ENCODE results near the gene SLC25A40.
"Not testable (repeated sequence)": the region's sequence is repeated elsewhere in the genome, so short reads cannot be mapped to it uniquely, and the experiment has no call there.

Gene SLC25A40

DNA sequence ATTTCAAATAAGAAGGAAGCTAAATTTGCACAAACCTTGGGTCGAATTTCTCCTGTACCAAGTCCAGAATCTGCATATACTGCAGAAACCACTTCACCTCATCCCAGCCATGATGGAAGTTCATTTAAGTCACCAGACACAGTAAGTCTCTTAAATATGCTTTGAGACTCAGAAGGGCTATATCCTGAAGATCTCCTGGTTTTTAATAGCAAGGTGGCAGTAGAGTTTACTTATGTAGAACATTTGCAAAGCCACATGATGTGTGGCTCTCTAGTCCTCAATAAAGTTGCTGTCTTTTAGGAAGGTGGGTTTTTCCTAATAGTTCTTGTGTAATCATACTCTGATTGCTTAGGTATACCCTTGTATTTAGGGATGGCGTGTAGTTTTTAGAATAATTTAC, 8.9 kb upstream of the SLC25A40 start:
- no peak overlapping the region for H3K9ac ChIP-seq (ENCODE audit: low read depth, low read length)
- no peak overlapping the region for H3K4me3 ChIP-seq (ENCODE audit: low read depth, low read length)
- H3K9me3 ChIP-seq (ENCODE audit: control insufficient read depth, insufficient read depth, low read length), result no peaks in the 10 kb centered on the region
- H3K27ac ChIP-seq (ENCODE audit: low read depth, low read length), result no peak overlapping the region
- H3K27me3 ChIP-seq (ENCODE audit: control insufficient read depth, insufficient read depth, low read length), result no peaks in the 10 kb centered on the region
- H3K36me3 ChIP-seq (ENCODE audit: control insufficient read depth, insufficient read depth, low read length), result peaks cover 94% of the 10 kb centered on the region
- no peaks in the 10 kb centered on the region for H3K4me1 ChIP-seq (ENCODE audit: control insufficient read depth, insufficient read depth, low read length)

DNA sequence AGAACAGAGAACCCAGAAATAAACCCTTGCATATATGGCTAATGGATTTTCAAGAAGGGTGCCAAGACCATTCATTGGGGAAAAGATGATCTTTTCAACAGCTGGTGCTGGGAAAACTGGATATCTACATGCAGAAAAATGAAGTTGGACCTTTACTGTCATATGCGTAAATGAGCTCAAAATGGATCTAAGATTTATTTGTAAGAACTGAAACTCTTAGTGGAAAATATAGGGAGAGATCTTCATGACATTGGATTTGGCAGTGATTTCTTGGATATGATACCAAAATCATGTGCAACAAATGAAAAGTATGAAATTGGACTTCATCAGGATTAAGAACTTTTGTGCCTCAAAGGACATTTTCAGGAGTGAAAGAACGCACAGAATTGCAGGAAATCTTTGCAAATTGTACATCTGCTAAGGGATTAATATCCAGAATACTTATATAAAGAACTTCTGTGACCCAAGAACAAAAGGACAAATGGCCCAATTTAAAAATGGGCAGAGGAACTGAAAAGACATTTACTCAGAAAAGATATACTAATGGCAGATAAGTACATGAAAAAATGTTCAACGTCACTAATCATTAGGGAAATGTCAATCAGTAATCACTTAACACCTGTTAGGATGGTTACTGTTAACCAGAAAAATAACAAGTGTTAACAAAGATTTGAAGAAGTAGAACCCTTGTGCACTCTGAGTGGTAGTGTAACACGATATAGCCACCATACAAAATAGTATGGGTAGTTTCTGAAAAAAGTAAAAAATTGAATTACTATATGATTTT, 6.2 kb upstream of the SLC25A40 start:
- no peaks in the 10 kb centered on the region for H3K9me3 ChIP-seq (ENCODE audit: control insufficient read depth, insufficient read depth, low read length)
- H3K4me3 ChIP-seq (ENCODE audit: low read depth, low read length), result no peak overlapping the region
- H3K4me1 ChIP-seq (ENCODE audit: control insufficient read depth, insufficient read depth, low read length), result peaks cover 8% of the 10 kb centered on the region
- H3K36me3 ChIP-seq (ENCODE audit: control insufficient read depth, insufficient read depth, low read length), result peaks cover 87% of the 10 kb centered on the region
- H3K9ac ChIP-seq (ENCODE audit: low read depth, low read length), result no peak overlapping the region
- H3K27ac ChIP-seq (ENCODE audit: low read depth, low read length), result no peak overlapping the region
- H3K27me3 ChIP-seq (ENCODE audit: control insufficient read depth, insufficient read depth, low read length), result no peaks in the 10 kb centered on the region

- Histone ChIP-seq H3K27me3 (ENCODE audit: control insufficient read depth, insufficient read depth, low read length) (no peaks in the 10 kb centered on the region), H3K9me3 (ENCODE audit: control insufficient read depth, insufficient read depth, low read length) (no peaks in the 10 kb centered on the region), H3K27ac (ENCODE audit: low read depth, low read length) (no peak overlapping the region), H3K4me1 (ENCODE audit: control insufficient read depth, insufficient read depth, low read length) (peaks cover 18% of the 10 kb centered on the region), H3K4me3 (ENCODE audit: low read depth, low read length) (peak overlapping the region; percentile 91), H3K9ac (ENCODE audit: low read depth, low read length) (0 out of 2 replicates have a peak overlapping the region, but pooled peaks have one; percentile 8), H3K36me3 (ENCODE audit: control insufficient read depth, insufficient read depth, low read length) (peaks cover 51% of the 10 kb centered on the region)
These were observed 2.1 kb upstream of the SLC25A40 start for GRCh38 chr7:87878208-87878735.

DNA sequence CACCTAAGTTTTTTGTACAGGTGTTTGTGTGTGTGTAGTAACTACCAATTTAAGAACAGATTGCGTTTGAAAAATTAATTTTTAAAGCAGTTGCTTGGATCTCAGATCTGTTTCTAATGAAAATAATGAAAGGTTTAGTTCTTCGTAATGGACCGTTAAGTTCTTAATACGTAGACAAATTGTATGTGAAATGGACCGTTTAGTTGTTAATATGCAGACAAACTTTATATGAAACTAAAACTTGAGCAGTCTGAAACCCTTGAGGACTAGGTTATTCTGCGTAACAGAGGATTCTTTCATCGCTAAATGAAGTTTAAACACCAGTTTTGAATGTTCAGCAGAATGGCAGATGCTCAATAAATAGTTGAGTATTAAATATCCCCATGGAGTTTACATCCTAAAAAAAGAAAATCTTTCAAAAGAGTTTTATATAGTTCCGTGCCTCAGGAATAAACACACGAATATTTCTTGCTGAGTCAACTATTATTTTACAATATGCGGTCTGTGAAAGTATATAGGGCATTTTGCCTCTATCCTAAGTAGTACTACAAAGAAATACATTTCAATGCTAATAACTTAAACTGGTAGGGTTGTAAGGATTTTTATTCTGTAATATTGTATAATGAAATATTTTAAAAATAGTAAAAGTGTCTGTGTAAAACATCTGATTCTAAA, 1.3 kb upstream of the SLC25A40 start:
- peak overlapping the region; percentile 84 for H3K9ac ChIP-seq (ENCODE audit: low read depth, low read length)
- peaks cover 44% of the 10 kb centered on the region for H3K36me3 ChIP-seq (ENCODE audit: control insufficient read depth, insufficient read depth, low read length)
- H3K27ac ChIP-seq (ENCODE audit: low read depth, low read length), result peak overlapping the region; percentile 98
- peaks cover 18% of the 10 kb centered on the region for H3K4me1 ChIP-seq (ENCODE audit: control insufficient read depth, insufficient read depth, low read length)
- no peaks in the 10 kb centered on the region for H3K27me3 ChIP-seq (ENCODE audit: control insufficient read depth, insufficient read depth, low read length)
- no peaks in the 10 kb centered on the region; the same call in 1 of the 2 replicates for H3K9me3 ChIP-seq (ENCODE audit: control insufficient read depth, insufficient read depth, low read length)
- H3K4me3 ChIP-seq (ENCODE audit: low read depth, low read length), result peak overlapping the region; percentile 91

- H3K9me3 ChIP-seq (ENCODE audit: control insufficient read depth, insufficient read depth, low read length), result peaks cover 2% of the 10 kb centered on the region; the same call in 1 of the 2 replicates
- H3K27ac ChIP-seq (ENCODE audit: low read depth, low read length), result peak overlapping the region; percentile 98
- no peaks in the 10 kb centered on the region for H3K27me3 ChIP-seq (ENCODE audit: control insufficient read depth, insufficient read depth, low read length)
- H3K36me3 ChIP-seq (ENCODE audit: control insufficient read depth, insufficient read depth, low read length), result peaks cover 39% of the 10 kb centered on the region
- peak overlapping the region; percentile 91 for H3K4me3 ChIP-seq (ENCODE audit: low read depth, low read length)
- H3K4me1 ChIP-seq (ENCODE audit: control insufficient read depth, insufficient read depth, low read length), result peaks cover 18% of the 10 kb centered on the region
- peak overlapping the region; percentile 84 for H3K9ac ChIP-seq (ENCODE audit: low read depth, low read length)
These were observed 692 bp upstream of the SLC25A40 start for GRCh38 chr7:87876869-87877234.

GRCh38 chr7:87875151-87876039, 765 bp downstream of the SLC25A40 start:
- Histone ChIP-seq H3K9ac (ENCODE audit: low read depth, low read length) (peak overlapping the region; percentile 84), H3K9me3 (ENCODE audit: control insufficient read depth, insufficient read depth, low read length) (peaks cover 2% of the 10 kb centered on the region; the same call in 1 of the 2 replicates), H3K4me1 (ENCODE audit: control insufficient read depth, insufficient read depth, low read length) (peaks cover 18% of the 10 kb centered on the region), H3K27ac (ENCODE audit: low read depth, low read length) (peak overlapping the region; percentile 98), H3K36me3 (ENCODE audit: control insufficient read depth, insufficient read depth, low read length) (peaks cover 27% of the 10 kb centered on the region), H3K27me3 (ENCODE audit: control insufficient read depth, insufficient read depth, low read length) (no peaks in the 10 kb centered on the region), H3K4me3 (ENCODE audit: low read depth, low read length) (peak overlapping the region; percentile 91)

- Histone ChIP-seq H3K4me1 (ENCODE audit: control insufficient read depth, insufficient read depth, low read length) (peaks cover 18% of the 10 kb centered on the region), H3K27me3 (ENCODE audit: control insufficient read depth, insufficient read depth, low read length) (no peaks in the 10 kb centered on the region), H3K27ac (ENCODE audit: low read depth, low read length) (no peak overlapping the region), H3K9me3 (ENCODE audit: control insufficient read depth, insufficient read depth, low read length) (peaks cover 2% of the 10 kb centered on the region; the same call in 1 of the 2 replicates), H3K4me3 (ENCODE audit: low read depth, low read length) (no peak overlapping the region), H3K36me3 (ENCODE audit: control insufficient read depth, insufficient read depth, low read length) (peaks cover 14% of the 10 kb centered on the region), H3K9ac (ENCODE audit: low read depth, low read length) (no peak overlapping the region)
These were observed 2.1 kb downstream of the SLC25A40 start for GRCh38 chr7:87874066-87874465.

GRCh38 chr7:87873328-87873727, 2.8 kb downstream of the SLC25A40 start:
- not testable (repeated sequence) for H3K27me3 ChIP-seq (ENCODE audit: control insufficient read depth, insufficient read depth, low read length); H3K27ac ChIP-seq (ENCODE audit: low read depth, low read length); H3K4me3 ChIP-seq (ENCODE audit: low read depth, low read length); H3K36me3 ChIP-seq (ENCODE audit: control insufficient read depth, insufficient read depth, low read length); H3K9ac ChIP-seq (ENCODE audit: low read depth, low read length); H3K9me3 ChIP-seq (ENCODE audit: control insufficient read depth, insufficient read depth, low read length)
- H3K4me1 ChIP-seq (ENCODE audit: control insufficient read depth, insufficient read depth, low read length), result peaks cover 16% of the 10 kb centered on the region

DNA sequence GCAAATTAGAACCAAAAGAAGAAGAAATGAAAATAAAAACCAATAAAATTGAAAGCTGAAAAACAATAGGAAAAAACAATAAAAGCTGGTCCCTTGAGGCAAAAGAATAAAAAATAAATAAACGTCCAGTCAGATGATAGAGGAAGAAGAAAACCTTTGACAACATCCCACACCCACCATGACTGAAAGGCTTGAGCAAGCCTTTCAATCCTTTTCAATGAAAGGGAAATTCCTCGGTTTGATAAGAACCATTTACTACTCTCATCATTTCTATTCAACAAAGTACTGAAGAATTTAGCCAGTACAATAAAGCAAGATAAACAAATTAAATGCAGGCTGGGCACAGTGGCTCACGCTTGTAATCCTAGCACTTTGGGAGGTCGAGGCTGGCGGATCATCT, 3.8 kb downstream of the SLC25A40 start:
- Histone ChIP-seq H3K36me3 (ENCODE audit: control insufficient read depth, insufficient read depth, low read length) (0 out of 2 replicates have a peak, but pooled peaks cover 3% of the 10 kb centered on the region), H3K4me3 (ENCODE audit: low read depth, low read length) (no peak overlapping the region), H3K27me3 (ENCODE audit: control insufficient read depth, insufficient read depth, low read length) (no peaks in the 10 kb centered on the region), H3K27ac (ENCODE audit: low read depth, low read length) (no peak overlapping the region), H3K4me1 (ENCODE audit: control insufficient read depth, insufficient read depth, low read length) (peaks cover 10% of the 10 kb centered on the region), H3K9ac (ENCODE audit: low read depth, low read length) (no peak overlapping the region), H3K9me3 (ENCODE audit: control insufficient read depth, insufficient read depth, low read length) (peaks cover 2% of the 10 kb centered on the region; the same call in 1 of the 2 replicates)

- H3K4me1 ChIP-seq (ENCODE audit: control insufficient read depth, insufficient read depth, low read length), result peaks cover 10% of the 10 kb centered on the region
- no peaks in the 10 kb centered on the region for H3K27me3 ChIP-seq (ENCODE audit: control insufficient read depth, insufficient read depth, low read length)
- H3K9me3 ChIP-seq (ENCODE audit: control insufficient read depth, insufficient read depth, low read length), result peaks cover 2% of the 10 kb centered on the region; the same call in 1 of the 2 replicates
- H3K9ac ChIP-seq (ENCODE audit: low read depth, low read length), result no peak overlapping the region
- no peak overlapping the region for H3K27ac ChIP-seq (ENCODE audit: low read depth, low read length)
- H3K36me3 ChIP-seq (ENCODE audit: control insufficient read depth, insufficient read depth, low read length), result 0 out of 2 replicates have a peak, but pooled peaks cover 3% of the 10 kb centered on the region
- no peak overlapping the region for H3K4me3 ChIP-seq (ENCODE audit: low read depth, low read length)
These were observed 5.7 kb downstream of the SLC25A40 start for GRCh38 chr7:87870471-87870870.
